Measurements from ENCODE around the gene HTATSF1.

Gene HTATSF1

GRCh38 chrX:136453771-136454170 is 43.6 kb upstream of the HTATSF1 start:
- H3K9me3 Mint-ChIP-seq: no peaks in the 10 kb centered on the region
- no peak overlapping the region for H3K4me3 Mint-ChIP-seq
- no peaks in the 10 kb centered on the region for H3K36me3 Mint-ChIP-seq (ENCODE audit: low read depth)
- no peak overlapping the region for H3K27ac Mint-ChIP-seq
- H3K4me1 Mint-ChIP-seq: no peaks in the 10 kb centered on the region
- no peak for TF ChIP-seq CTCF (IDR thresholded peaks at IDR 0.05; ENCODE audit: unreplicated experiment in 3 of 3)
- H3K27me3 Mint-ChIP-seq (ENCODE audit: low read depth): no peaks in the 10 kb centered on the region

DNA sequence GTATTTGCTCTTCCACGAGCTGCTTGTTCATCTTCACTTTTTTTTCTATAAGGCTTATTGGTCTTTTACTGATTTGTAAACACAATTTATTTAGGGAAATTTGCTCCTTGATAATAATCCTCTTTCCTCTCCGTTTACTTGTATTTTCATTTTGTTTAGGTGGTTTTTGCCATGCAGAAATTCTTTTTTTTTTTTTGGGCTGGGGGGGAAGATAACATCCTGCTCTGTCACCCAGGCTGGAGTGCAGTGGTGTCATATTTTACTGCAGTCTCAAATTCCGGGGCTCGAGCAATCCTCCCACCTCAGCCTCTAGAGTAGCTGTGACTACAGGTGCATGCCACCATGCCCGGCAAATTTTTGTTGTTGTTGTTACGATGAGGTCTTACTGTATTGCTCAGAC is 41.3 kb upstream of the HTATSF1 start:
- Mint-ChIP-seq H3K9me3 (no peaks in the 10 kb centered on the region), H3K36me3 (ENCODE audit: low read depth) (no peaks in the 10 kb centered on the region), H3K27ac (no peak overlapping the region), H3K4me3 (no peak overlapping the region), H3K27me3 (ENCODE audit: low read depth) (no peaks in the 10 kb centered on the region), H3K4me1 (no peaks in the 10 kb centered on the region)
- TF ChIP-seq CTCF (IDR thresholded peaks at IDR 0.05; ENCODE audit: unreplicated experiment in 3 of 3): no peak

- Mint-ChIP-seq H3K27me3 (ENCODE audit: low read depth) (no peaks in the 10 kb centered on the region), H3K27ac (no peak overlapping the region), H3K4me3 (no peak overlapping the region), H3K36me3 (ENCODE audit: low read depth) (no peaks in the 10 kb centered on the region), H3K4me1 (no peaks in the 10 kb centered on the region), H3K9me3 (no peaks in the 10 kb centered on the region)
- TF ChIP-seq CTCF (IDR thresholded peaks at IDR 0.05; ENCODE audit: unreplicated experiment in 3 of 3): no peak
Measured at GRCh38 chrX:136457303-136457917, 40.0 kb upstream of the HTATSF1 start.

DNA sequence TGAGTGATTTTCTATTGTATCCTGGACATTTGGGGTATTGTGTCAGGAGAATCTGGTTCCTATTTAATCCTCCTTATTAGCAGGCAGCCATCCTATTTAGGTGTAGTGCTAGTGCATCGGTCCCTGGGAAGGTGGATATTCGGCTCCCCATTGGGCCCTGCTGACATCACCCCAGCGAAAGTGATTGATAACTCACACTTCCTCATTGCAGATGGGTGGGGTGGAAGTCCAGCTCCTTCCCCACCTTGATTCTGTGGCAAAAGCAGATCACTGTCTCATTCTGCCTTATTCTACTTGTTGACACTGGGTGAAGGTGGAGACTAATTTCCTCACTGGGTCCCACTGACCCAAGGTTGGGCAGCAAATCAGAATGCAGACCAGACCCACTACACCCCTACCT is 32.8 kb upstream of the HTATSF1 start:
- no peaks in the 10 kb centered on the region for H3K4me1 Mint-ChIP-seq
- peaks cover 5% of the 10 kb centered on the region for H3K27me3 Mint-ChIP-seq (ENCODE audit: low read depth)
- H3K36me3 Mint-ChIP-seq (ENCODE audit: low read depth): no peaks in the 10 kb centered on the region
- H3K4me3 Mint-ChIP-seq: no peak overlapping the region
- no peak for TF ChIP-seq CTCF (IDR thresholded peaks at IDR 0.05; ENCODE audit: unreplicated experiment in 3 of 3)
- H3K9me3 Mint-ChIP-seq: no peaks in the 10 kb centered on the region
- no peak overlapping the region for H3K27ac Mint-ChIP-seq

GRCh38 chrX:136467303-136467702 is 30.1 kb upstream of the HTATSF1 start:
- no peaks in the 10 kb centered on the region for H3K4me1 Mint-ChIP-seq
- H3K27me3 Mint-ChIP-seq (ENCODE audit: low read depth): peaks cover 5% of the 10 kb centered on the region
- H3K27ac Mint-ChIP-seq: no peak overlapping the region
- peaks cover 2% of the 10 kb centered on the region for H3K9me3 Mint-ChIP-seq
- no peak for TF ChIP-seq CTCF (IDR thresholded peaks at IDR 0.05; ENCODE audit: unreplicated experiment in 3 of 3)
- H3K36me3 Mint-ChIP-seq (ENCODE audit: low read depth): no peaks in the 10 kb centered on the region
- no peak overlapping the region for H3K4me3 Mint-ChIP-seq

DNA sequence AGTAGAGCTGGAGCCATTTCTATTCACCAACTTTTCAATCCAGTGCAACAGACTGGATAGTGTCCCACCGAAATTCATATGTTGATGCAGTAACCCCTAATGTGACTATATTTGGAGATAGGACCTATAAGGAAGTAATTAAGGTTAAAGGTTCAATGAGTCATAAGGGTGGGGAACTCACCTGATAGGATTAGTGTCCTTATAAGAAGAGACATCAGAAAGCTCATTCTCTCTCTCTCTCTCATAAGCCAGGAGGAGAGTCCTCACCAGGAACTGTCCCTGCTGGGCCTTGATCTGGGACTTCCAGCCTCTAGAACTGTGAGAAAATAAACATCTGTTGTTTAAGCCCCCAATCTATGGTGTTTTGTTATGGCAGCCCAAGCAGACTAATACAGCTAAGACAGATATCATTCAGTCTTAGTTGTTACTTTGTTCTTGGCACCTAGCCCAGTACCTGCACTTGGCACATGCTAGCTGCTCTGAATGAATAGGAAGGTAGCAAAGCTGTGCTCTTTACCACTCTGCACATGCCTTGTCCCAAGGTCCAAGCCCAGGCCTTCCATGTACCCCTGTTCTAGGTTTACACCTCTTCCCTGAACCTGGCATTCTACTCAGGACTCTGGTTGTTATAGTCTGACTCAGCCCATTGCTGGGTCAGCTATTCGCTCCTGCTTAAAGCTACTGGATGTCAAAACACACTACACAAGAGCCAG is 28.8 kb upstream of the HTATSF1 start:
- Mint-ChIP-seq H3K27ac (no peak overlapping the region), H3K9me3 (peaks cover 2% of the 10 kb centered on the region), H3K36me3 (ENCODE audit: low read depth) (no peaks in the 10 kb centered on the region), H3K27me3 (ENCODE audit: low read depth) (no peaks in the 10 kb centered on the region), H3K4me3 (no peak overlapping the region), H3K4me1 (no peaks in the 10 kb centered on the region)
- TF ChIP-seq CTCF (IDR thresholded peaks at IDR 0.05; ENCODE audit: unreplicated experiment in 3 of 3): no peak
